Fibroblast of the aortic adventitia (primary cell): Measurements from ENCODE around the gene C9orf152. TPM values are rescaled to one million over a fixed set of nuclear protein-coding genes. Genes with fewer than 3 reads are reported as not detected.
"Not testable (repeated sequence)": the region's sequence is repeated elsewhere in the genome, so short reads cannot be mapped to it uniquely, and the experiment has no call there.

ENCODE experiments used
- DNase-seq: peaks from one replicate; pipeline ENCODE4 v3.0.0-alpha.2; 2010; ENCODE audit warnings: low read depth
- H3K4me3 ChIP-seq: 2 replicates; pipeline ENCODE4 v1.5.1; 2011; ENCODE audit warnings: low read depth, mild to moderate bottlenecking, control low read depth, low read length, moderate library complexity
- CTCF ChIP-seq: IDR thresholded peaks from 2 replicates; pipeline ENCODE4 v1.5.1; 2011; ENCODE audit warnings: mild to moderate bottlenecking, low read length, control low read depth, inconsistent platforms; ENCODE audit not compliant: insufficient read depth
- total RNA-seq: library from RNA; depleted of rRNA; stranded (reverse); fragments of >200 nt; gene quantifications from 2 replicates; pipeline ENCODE4 v1.2.3, GENCODE V29; 2012; ENCODE audit warnings: low replicate concordance

C9orf152 gene
- total RNA-seq, 1 donor, result not detected

GRCh38 chr9:110252509-110253139 is 44.7 kb upstream of the C9orf152 start:
- H3K4me3 ChIP-seq, result peak overlapping the region; percentile 11
- no peak for TF ChIP-seq CTCF
- no peak for DNase-seq

GRCh38 chr9:110251770-110252169 is 43.8 kb upstream of the C9orf152 start:
- DNase-seq, result not testable (repeated sequence)

GRCh38 chr9:110251212-110251611 is 43.3 kb upstream of the C9orf152 start:
- no peak for TF ChIP-seq CTCF
- no peak overlapping the region for H3K4me3 ChIP-seq
- no peak for DNase-seq

More at GRCh38 chr9:110251770-110252169, 43.8 kb upstream of the C9orf152 start:
- not testable (repeated sequence) for H3K4me3 ChIP-seq

GRCh38 chr9:110249603-110250002 is 41.6 kb upstream of the C9orf152 start:
- H3K4me3 ChIP-seq, result no peak overlapping the region
- DNase-seq, result no peak
- no peak for TF ChIP-seq CTCF

GRCh38 chr9:110248361-110248760 is 40.4 kb upstream of the C9orf152 start:
- no peak for TF ChIP-seq CTCF
- no peak overlapping the region for H3K4me3 ChIP-seq
- no peak for DNase-seq

GRCh38 chr9:110246214-110246613 is 38.3 kb upstream of the C9orf152 start:
- TF ChIP-seq CTCF, result no peak
- DNase-seq, result no peak
- H3K4me3 ChIP-seq, result no peak overlapping the region

GRCh38 chr9:110244616-110245015 is 36.7 kb upstream of the C9orf152 start:
- DNase-seq, result no peak
- no peak for TF ChIP-seq CTCF
- no peak overlapping the region for H3K4me3 ChIP-seq
